MM.1S (cell line): ENCODE data around the gene TTLL10.

Experiments
- DNase-seq: peaks from one replicate; pipeline ENCODE4 v3.0.0-alpha.2; 2015
- H2AFZ ChIP-seq: fragments of 300-600 bp; sonication (generic); 2 replicates; pipeline ENCODE4 v1.6.0; 2016; ENCODE audit warnings: antibody characterized with exemption, low read length
- H3F3A ChIP-seq: fragments of 300-600 bp; sonication (generic); 2 replicates; pipeline ENCODE4 v1.6.1; 2016; ENCODE audit warnings: mild to moderate bottlenecking, antibody characterized with exemption, low read length, moderate library complexity, mixed read lengths; ENCODE audit not compliant: insufficient read depth
- H3K27ac ChIP-seq: fragments of 300-600 bp; sonication (generic); 2 replicates; pipeline ENCODE4 v1.5.1; 2016; ENCODE audit warnings: mild to moderate bottlenecking, low read length
- H3K27me3 ChIP-seq: fragments of 300-600 bp; sonication (generic); replicated peaks from 2 replicates; pipeline ENCODE4 v1.6.0; 2016; ENCODE audit warnings: low read length; ENCODE audit not compliant: insufficient read depth
- H3K36me3 ChIP-seq: fragments of 300-600 bp; sonication (generic); replicated peaks from 2 replicates; pipeline ENCODE4 v1.6.1; 2016; ENCODE audit warnings: mild to moderate bottlenecking, low read length, mixed read lengths; ENCODE audit not compliant: insufficient read depth
- H3K4me1 ChIP-seq: fragments of 300-600 bp; sonication (generic); 2 replicates; pipeline ENCODE4 v1.6.1; 2016; ENCODE audit warnings: low read length, mixed read lengths
- H3K4me2 ChIP-seq: fragments of 300-600 bp; sonication (generic); 2 replicates; pipeline ENCODE4 v1.6.0; 2016; ENCODE audit warnings: low read depth, low read length
- H3K4me3 ChIP-seq: fragments of 300-600 bp; sonication (generic); 2 replicates; pipeline ENCODE4 v1.5.1; 2016; ENCODE audit warnings: low read length, mixed read lengths
- H3K79me2 ChIP-seq: fragments of 300-600 bp; sonication (generic); 2 replicates; pipeline ENCODE4 v1.6.1; 2016; ENCODE audit warnings: mixed run types, low read length, mixed read lengths
- H3K9ac ChIP-seq: fragments of 300-600 bp; sonication (generic); 2 replicates; pipeline ENCODE4 v1.6.1; 2016; ENCODE audit warnings: low read length, mixed read lengths
- H3K9me2 ChIP-seq: fragments of 300-600 bp; sonication (generic); replicated peaks from 2 replicates; pipeline ENCODE4 v1.6.1; 2016; ENCODE audit warnings: mild to moderate bottlenecking, low read length, mixed read lengths; ENCODE audit not compliant: insufficient read depth
- H3K9me3 ChIP-seq: fragments of 300-600 bp; sonication (generic); replicated peaks from 2 replicates; pipeline ENCODE4 v1.6.1; 2016; ENCODE audit warnings: mild to moderate bottlenecking, low read length, mixed read lengths; ENCODE audit not compliant: insufficient read depth
- H4K20me1 ChIP-seq: fragments of 300-600 bp; sonication (generic); 2 replicates; pipeline ENCODE4 v1.6.1; 2016; ENCODE audit warnings: mild to moderate bottlenecking, low read length, moderate library complexity, mixed read lengths; ENCODE audit not compliant: insufficient read depth
- EZH2 ChIP-seq: fragments of 300-600 bp; sonication (generic); optimal IDR thresholded peaks from 2 replicates; pipeline ENCODE3; 2017; ENCODE audit warnings: low read depth, mild to moderate bottlenecking, antibody characterized with exemption, low read length, mixed read lengths
- EZH2phosphoT487 ChIP-seq: fragments of 300-600 bp; sonication (generic); IDR thresholded peaks from 2 replicates; pipeline ENCODE4 v1.6.1; 2018; ENCODE audit warnings: antibody characterized with exemption, low read length
- TF ChIP-seq, protein P1 (sequence below): fragments of 300-600 bp; sonication (generic); IDR thresholded peaks from 2 replicates; pipeline ENCODE4 v1.5.1; 2016; ENCODE audit warnings: antibody characterized with exemption, low read length, mixed read lengths

TTLL10 gene

DNA sequence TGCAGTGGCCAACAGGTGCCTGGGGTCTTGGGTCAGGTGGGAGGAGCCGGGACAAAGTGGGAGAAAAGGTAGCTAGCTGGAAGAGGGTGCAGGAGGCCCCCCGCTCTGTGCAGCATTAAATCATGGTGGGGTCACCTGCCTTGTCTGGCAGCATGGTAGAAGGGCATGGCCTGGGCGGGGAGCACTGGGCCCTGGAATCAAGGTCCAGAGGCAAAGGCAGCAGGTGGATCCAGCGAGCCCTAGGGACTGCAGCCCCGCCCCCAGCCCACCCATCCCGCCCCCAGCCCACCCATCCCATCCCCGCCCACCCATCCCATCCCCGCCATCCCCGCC, 16.7 kb upstream of the TTLL10 start:
- Histone ChIP-seq H2AFZ (no peak overlapping the region), H3K27ac (no peak overlapping the region), H3K9ac (no peak overlapping the region), H3F3A (no peaks in the 10 kb centered on the region), H3K79me2 (no peaks in the 10 kb centered on the region), H3K27me3 (peaks cover 77% of the 10 kb centered on the region), H3K36me3 (no peaks in the 10 kb centered on the region), H3K4me2 (no peak overlapping the region), H3K4me3 (no peak overlapping the region), H4K20me1 (no peaks in the 10 kb centered on the region), H3K9me3 (no peaks in the 10 kb centered on the region), H3K4me1 (no peaks in the 10 kb centered on the region), H3K9me2 (no peaks in the 10 kb centered on the region)
- TF ChIP-seq, protein P1, sequence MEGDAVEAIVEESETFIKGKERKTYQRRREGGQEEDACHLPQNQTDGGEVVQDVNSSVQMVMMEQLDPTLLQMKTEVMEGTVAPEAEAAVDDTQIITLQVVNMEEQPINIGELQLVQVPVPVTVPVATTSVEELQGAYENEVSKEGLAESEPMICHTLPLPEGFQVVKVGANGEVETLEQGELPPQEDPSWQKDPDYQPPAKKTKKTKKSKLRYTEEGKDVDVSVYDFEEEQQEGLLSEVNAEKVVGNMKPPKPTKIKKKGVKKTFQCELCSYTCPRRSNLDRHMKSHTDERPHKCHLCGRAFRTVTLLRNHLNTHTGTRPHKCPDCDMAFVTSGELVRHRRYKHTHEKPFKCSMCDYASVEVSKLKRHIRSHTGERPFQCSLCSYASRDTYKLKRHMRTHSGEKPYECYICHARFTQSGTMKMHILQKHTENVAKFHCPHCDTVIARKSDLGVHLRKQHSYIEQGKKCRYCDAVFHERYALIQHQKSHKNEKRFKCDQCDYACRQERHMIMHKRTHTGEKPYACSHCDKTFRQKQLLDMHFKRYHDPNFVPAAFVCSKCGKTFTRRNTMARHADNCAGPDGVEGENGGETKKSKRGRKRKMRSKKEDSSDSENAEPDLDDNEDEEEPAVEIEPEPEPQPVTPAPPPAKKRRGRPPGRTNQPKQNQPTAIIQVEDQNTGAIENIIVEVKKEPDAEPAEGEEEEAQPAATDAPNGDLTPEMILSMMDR, result no peak
- TF ChIP-seq EZH2 (no peak), EZH2phosphoT487 (no peak)
- no peak for DNase-seq

DNA sequence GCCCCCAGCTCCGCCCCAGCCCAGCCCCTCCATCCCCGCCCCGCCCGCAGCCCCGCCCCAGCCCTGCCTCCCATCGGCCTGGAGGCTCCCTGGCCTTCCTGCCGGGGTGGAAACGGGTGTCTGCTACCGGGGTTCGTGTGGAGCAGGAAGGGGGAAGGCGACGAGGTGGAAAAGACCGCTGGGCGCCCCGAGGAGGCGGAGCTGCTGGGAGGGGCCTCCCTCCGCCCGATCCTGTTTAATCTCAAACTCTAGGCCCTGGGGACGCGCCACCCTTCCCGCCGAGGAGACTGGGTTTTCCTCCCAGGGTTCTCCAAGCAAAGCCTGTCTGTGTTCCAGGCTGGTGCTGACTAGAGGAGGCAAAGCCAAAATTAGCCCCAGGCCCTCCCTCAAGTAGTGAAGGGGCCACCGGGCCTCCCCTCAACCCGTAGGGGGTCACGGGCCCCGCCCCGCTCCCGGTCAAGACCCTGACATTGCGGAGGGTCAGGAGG, 16.2 kb upstream of the TTLL10 start:
- peak overlapping the region; percentile 98 for H3K4me2 ChIP-seq

DNA sequence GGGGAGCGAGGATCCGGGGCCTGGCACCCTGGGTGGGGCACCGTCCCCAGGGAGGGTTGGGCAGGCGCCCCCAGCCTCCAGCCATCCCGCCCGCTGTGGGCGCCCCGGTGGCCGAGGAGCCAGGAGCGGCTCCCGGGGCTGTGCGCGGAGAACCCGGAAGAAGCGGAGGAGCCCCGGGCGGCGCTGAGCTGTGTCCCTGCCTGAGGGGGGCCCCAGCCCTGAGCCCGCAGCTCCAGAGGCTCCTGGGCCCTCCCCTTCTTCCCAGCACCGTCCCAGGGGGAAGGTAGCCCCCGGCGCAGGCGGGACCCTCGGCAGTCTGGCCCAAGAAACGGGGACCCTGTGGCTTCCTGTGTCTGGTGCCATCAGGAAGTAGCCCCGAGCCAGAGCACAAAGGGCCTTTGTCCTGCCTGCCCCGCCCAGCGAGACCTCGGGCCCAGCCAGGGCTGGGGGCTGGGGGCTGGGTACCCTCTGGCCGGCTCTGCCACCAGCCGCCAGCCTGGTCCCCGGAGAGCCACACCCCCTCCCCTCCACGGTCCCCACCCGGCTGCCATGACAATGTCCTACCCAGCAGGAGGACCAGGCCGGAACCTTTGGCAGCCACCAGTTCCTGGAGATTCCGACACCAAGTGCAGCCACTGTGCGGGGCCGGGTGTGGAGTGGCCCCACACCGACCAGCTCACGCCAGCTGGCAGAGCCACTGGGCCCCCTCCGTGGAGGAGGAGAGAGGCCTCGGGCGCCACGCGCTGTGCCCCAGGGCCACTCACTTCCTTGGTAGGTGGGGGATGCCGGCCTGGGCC, 15.6 kb upstream of the TTLL10 start:
- no peaks in the 10 kb centered on the region for H3F3A ChIP-seq
- H3K36me3 ChIP-seq, result no peaks in the 10 kb centered on the region
- no peak for TF ChIP-seq EZH2phosphoT487
- TF ChIP-seq EZH2, result no peak
- TF ChIP-seq, protein P1, result no peak
- no peaks in the 10 kb centered on the region for H3K79me2 ChIP-seq
- no peaks in the 10 kb centered on the region for H3K9me2 ChIP-seq
- H3K9ac ChIP-seq, result peak overlapping the region; percentile 56; the same call in 1 of the 2 replicates
- no peak for DNase-seq
- H3K9me3 ChIP-seq, result no peaks in the 10 kb centered on the region
- H3K4me2 ChIP-seq, result peak overlapping the region; percentile 98
- H3K4me1 ChIP-seq, result no peaks in the 10 kb centered on the region
- H4K20me1 ChIP-seq, result no peaks in the 10 kb centered on the region
- H2AFZ ChIP-seq, result peak overlapping the region; percentile 88
- H3K27me3 ChIP-seq, result peaks cover 88% of the 10 kb centered on the region
- H3K27ac ChIP-seq, result no peak overlapping the region
- peak overlapping the region; percentile 67 for H3K4me3 ChIP-seq

More for the DNA sequence above, 16.2 kb upstream of the TTLL10 start:
- no peaks in the 10 kb centered on the region for H3K79me2 ChIP-seq
- H3K4me1 ChIP-seq, result no peaks in the 10 kb centered on the region
- no peaks in the 10 kb centered on the region for H3K9me2 ChIP-seq
- no peaks in the 10 kb centered on the region for H3K36me3 ChIP-seq
- peak overlapping the region; percentile 88 for H2AFZ ChIP-seq
- H3K9me3 ChIP-seq, result no peaks in the 10 kb centered on the region
- DNase-seq, result no peak
- no peak overlapping the region for H3K27ac ChIP-seq
- H3K4me3 ChIP-seq, result peak overlapping the region; percentile 67
- H3K27me3 ChIP-seq, result peaks cover 81% of the 10 kb centered on the region
- H4K20me1 ChIP-seq, result no peaks in the 10 kb centered on the region
- peak overlapping the region; percentile 56; the same call in 1 of the 2 replicates for H3K9ac ChIP-seq
- no peaks in the 10 kb centered on the region for H3F3A ChIP-seq
- TF ChIP-seq, protein P1, result no peak
- TF ChIP-seq EZH2 (no peak), EZH2phosphoT487 (no peak)
